GM12892 (cell line): ENCODE measurements around the gene LRCH4.

Experiments
- POLR2A ChIP-seq: IDR thresholded peaks from 2 replicates; pipeline ENCODE4 v1.6.1; 2011; ENCODE audit warnings: low read depth, low read length, control low read depth
- TAF1 ChIP-seq: IDR thresholded peaks from 2 replicates; pipeline ENCODE4 v1.6.1; 2011; ENCODE audit warnings: low read depth, mild to moderate bottlenecking, control low read depth, low read length, borderline replicate concordance

GRCh38 chr7:100621554-100621953 lies 35.6 kb upstream of the LRCH4 start:
- no peak for TF ChIP-seq TAF1
- TF ChIP-seq POLR2A = no peak
